ENCODE data around the gene FADS6.

FADS6 gene

GRCh38 chr17:74892974-74893911 is at the start of gene FADS6:
Gene FADS6 (minus strand): TSS chr17:74893633. CDS start chr17:74893595, 38 bp downstream.
- DNase-seq (ENCODE audit: low read depth), result no peak
- no peak within 1 kb of the TSS for H3K4me3 ChIP-seq (ENCODE audit: low read length)
- no peak for TF ChIP-seq CTCF (conservative IDR thresholded peaks at IDR 0.05; ENCODE audit: low read length)

DNA sequence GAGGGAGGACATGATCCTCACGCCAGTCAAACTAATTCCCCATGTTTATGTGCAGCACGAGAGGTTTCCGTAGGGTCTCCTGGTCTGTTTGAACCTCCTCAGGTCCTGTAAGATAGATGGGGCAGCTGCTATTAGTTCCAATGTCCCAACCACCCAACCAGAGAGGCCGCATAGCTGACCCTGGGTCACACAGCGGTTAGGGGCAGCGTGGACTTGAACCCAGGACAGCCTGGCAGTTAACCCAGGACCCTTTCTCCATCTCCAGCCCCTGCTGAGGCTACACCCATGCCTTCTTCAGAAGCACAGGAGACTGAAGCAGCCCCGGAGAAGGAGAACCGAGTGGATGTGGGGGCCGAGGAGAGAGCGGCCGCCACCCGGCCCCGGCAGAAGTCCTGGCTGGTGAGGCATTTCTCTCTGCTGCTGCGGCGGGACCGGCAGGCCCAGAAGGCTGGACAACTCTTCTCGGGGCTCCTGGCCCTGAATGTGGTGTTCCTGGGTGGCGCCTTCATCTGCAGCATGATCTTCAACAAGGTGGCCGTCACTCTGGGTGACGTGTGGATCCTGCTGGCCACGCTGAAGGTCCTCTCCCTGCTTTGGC is 47.8 kb upstream of the FADS6 start:
- DNase-seq (ENCODE audit: low read depth), result no peak
- no peak for TF ChIP-seq CTCF (conservative IDR thresholded peaks at IDR 0.05; ENCODE audit: low read length)
- H3K4me3 ChIP-seq (ENCODE audit: low read length), result no peak overlapping the region

DNA sequence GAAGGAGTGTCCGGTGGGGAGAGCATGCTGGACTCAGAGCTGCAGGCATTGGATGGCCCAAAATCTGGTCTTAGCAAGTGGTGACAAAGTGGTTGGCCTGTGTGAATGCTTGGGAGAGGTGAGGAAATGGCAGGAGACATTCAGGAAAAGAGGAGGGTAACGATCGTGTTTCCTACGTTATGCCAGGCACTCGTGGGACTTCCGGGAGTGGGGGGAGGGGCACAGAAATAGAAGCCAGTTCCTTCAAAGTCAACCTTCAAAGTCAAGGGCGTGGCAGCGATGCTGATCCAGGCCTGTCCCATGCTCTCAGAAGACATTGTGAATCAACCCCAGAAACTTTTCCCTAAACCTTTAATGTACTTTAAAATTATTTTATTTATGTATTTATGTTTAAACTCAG is 46.1 kb upstream of the FADS6 start:
- no peak for TF ChIP-seq CTCF (conservative IDR thresholded peaks at IDR 0.05; ENCODE audit: low read length)
- H3K4me3 ChIP-seq (ENCODE audit: low read length), result no peak overlapping the region
- DNase-seq (ENCODE audit: low read depth), result no peak

- no peak overlapping the region for H3K4me3 ChIP-seq (ENCODE audit: low read length)
- no peak for TF ChIP-seq CTCF (conservative IDR thresholded peaks at IDR 0.05; ENCODE audit: low read length)
- no peak for DNase-seq (ENCODE audit: low read depth)
Observed at GRCh38 chr17:74938194-74938950, 44.9 kb upstream of the FADS6 start.

- H3K4me3 ChIP-seq (ENCODE audit: low read length), result no peak overlapping the region
- no peak for DNase-seq (ENCODE audit: low read depth)
- no peak for TF ChIP-seq CTCF (conservative IDR thresholded peaks at IDR 0.05; ENCODE audit: low read length)
Observed at GRCh38 chr17:74937064-74938051, 43.9 kb upstream of the FADS6 start.

DNA sequence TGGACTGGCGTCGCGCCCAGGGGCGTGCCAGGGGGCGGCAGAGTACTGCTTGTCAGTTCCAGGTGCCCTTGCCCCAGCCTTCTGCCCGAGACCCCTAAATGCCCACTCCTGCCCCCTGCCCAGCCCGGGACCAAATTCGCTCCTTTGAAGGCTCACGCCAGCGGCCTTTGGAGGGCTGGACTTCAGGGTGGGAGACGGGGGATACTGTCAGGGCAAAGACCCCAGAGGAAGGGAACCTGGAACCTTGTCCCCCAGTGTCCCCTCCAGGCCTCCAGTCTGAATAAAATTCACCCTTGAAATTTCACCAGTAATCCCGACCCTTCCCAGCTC is 43.0 kb upstream of the FADS6 start:
- DNase-seq (ENCODE audit: low read depth), result no peak
- no peak for TF ChIP-seq CTCF (conservative IDR thresholded peaks at IDR 0.05; ENCODE audit: low read length)
- H3K4me3 ChIP-seq (ENCODE audit: low read length), result no peak overlapping the region
